ENCODE measurements around the gene USHBP1. TPM values are rescaled to one million over a fixed set of nuclear protein-coding genes. Genes with fewer than 3 reads are reported as not detected.

The USHBP1 gene
- polyA plus RNA-seq, 1 donor from 2014 or later = 0.59 TPM

DNA sequence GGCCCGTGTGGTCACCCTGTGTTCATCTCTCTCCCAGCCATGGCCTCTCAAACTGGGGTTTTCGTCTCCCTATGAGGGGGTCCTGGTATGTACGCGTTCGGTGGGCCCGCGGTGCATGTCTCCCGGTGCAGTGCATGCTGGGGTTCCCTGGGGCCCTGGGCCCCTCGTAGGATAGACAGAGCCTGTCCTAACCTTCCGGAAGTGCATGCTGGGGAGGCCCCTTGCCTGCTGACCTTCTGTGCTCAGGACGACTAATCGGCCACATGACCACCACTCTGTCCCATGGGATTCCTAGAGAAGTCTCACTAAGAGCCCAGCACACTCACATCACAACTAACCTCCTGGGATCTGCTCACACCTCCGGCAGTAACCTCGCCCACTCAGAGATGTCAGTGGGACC is 54.2 kb downstream of the USHBP1 start:
- Histone ChIP-seq H3K9me2 (ENCODE audit: insufficient read depth, low read length) (no peaks in the 10 kb centered on the region), H3K4me2 (ENCODE audit: low read length) (no peak overlapping the region), H3F3A (ENCODE audit: insufficient read depth, low read length, poor library complexity, severe bottlenecking) (no peaks in the 10 kb centered on the region), H3K4me3 (ENCODE audit: low read length) (no peak overlapping the region), H3K79me2 (replicated peaks; ENCODE audit: insufficient read depth, low read length) (no peaks in the 10 kb centered on the region), H3K27ac (ENCODE audit: low read length) (no peak overlapping the region), H3K36me3 (ENCODE audit: insufficient read depth, low read length) (no peaks in the 10 kb centered on the region), H2AFZ (ENCODE audit: low read depth, low read length) (no peak overlapping the region), H3K9me3 (ENCODE audit: low read length) (no peaks in the 10 kb centered on the region), H3K9ac (ENCODE audit: low read length) (no peak overlapping the region), H4K20me1 (ENCODE audit: insufficient read depth) (no peaks in the 10 kb centered on the region), H3K27me3 (ENCODE audit: insufficient read depth, low read depth, low read length) (no peaks in the 10 kb centered on the region)
- TF ChIP-seq TAF1 (IDR thresholded peaks at IDR 0.05; ENCODE audit: low read depth) (no peak), MXI1 (conservative IDR thresholded peaks at IDR 0.05; ENCODE audit: poor library complexity, severe bottlenecking) (no peak), POLR2AphosphoS5 (IDR thresholded peaks at IDR 0.05) (no peak), EP300 (conservative IDR thresholded peaks at IDR 0.05; ENCODE audit: poor library complexity, severe bottlenecking) (no peak), SMC3 (conservative IDR thresholded peaks at IDR 0.05; ENCODE audit: poor library complexity) (no peak), EZH2 (IDR thresholded peaks at IDR 0.05; ENCODE audit: borderline replicate concordance, insufficient read depth, low read length, poor library complexity, severe bottlenecking) (no peak), RAD21 (conservative IDR thresholded peaks at IDR 0.05) (no peak)
- TF ChIP-seq, protein P1, sequence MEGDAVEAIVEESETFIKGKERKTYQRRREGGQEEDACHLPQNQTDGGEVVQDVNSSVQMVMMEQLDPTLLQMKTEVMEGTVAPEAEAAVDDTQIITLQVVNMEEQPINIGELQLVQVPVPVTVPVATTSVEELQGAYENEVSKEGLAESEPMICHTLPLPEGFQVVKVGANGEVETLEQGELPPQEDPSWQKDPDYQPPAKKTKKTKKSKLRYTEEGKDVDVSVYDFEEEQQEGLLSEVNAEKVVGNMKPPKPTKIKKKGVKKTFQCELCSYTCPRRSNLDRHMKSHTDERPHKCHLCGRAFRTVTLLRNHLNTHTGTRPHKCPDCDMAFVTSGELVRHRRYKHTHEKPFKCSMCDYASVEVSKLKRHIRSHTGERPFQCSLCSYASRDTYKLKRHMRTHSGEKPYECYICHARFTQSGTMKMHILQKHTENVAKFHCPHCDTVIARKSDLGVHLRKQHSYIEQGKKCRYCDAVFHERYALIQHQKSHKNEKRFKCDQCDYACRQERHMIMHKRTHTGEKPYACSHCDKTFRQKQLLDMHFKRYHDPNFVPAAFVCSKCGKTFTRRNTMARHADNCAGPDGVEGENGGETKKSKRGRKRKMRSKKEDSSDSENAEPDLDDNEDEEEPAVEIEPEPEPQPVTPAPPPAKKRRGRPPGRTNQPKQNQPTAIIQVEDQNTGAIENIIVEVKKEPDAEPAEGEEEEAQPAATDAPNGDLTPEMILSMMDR (IDR thresholded peaks at IDR 0.05; ENCODE audit: poor library complexity, severe bottlenecking) = no peak
- TF ChIP-seq, protein P2, sequence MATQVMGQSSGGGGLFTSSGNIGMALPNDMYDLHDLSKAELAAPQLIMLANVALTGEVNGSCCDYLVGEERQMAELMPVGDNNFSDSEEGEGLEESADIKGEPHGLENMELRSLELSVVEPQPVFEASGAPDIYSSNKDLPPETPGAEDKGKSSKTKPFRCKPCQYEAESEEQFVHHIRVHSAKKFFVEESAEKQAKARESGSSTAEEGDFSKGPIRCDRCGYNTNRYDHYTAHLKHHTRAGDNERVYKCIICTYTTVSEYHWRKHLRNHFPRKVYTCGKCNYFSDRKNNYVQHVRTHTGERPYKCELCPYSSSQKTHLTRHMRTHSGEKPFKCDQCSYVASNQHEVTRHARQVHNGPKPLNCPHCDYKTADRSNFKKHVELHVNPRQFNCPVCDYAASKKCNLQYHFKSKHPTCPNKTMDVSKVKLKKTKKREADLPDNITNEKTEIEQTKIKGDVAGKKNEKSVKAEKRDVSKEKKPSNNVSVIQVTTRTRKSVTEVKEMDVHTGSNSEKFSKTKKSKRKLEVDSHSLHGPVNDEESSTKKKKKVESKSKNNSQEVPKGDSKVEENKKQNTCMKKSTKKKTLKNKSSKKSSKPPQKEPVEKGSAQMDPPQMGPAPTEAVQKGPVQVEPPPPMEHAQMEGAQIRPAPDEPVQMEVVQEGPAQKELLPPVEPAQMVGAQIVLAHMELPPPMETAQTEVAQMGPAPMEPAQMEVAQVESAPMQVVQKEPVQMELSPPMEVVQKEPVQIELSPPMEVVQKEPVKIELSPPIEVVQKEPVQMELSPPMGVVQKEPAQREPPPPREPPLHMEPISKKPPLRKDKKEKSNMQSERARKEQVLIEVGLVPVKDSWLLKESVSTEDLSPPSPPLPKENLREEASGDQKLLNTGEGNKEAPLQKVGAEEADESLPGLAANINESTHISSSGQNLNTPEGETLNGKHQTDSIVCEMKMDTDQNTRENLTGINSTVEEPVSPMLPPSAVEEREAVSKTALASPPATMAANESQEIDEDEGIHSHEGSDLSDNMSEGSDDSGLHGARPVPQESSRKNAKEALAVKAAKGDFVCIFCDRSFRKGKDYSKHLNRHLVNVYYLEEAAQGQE (IDR thresholded peaks at IDR 0.05; ENCODE audit: borderline replicate concordance) = no peak

DNA sequence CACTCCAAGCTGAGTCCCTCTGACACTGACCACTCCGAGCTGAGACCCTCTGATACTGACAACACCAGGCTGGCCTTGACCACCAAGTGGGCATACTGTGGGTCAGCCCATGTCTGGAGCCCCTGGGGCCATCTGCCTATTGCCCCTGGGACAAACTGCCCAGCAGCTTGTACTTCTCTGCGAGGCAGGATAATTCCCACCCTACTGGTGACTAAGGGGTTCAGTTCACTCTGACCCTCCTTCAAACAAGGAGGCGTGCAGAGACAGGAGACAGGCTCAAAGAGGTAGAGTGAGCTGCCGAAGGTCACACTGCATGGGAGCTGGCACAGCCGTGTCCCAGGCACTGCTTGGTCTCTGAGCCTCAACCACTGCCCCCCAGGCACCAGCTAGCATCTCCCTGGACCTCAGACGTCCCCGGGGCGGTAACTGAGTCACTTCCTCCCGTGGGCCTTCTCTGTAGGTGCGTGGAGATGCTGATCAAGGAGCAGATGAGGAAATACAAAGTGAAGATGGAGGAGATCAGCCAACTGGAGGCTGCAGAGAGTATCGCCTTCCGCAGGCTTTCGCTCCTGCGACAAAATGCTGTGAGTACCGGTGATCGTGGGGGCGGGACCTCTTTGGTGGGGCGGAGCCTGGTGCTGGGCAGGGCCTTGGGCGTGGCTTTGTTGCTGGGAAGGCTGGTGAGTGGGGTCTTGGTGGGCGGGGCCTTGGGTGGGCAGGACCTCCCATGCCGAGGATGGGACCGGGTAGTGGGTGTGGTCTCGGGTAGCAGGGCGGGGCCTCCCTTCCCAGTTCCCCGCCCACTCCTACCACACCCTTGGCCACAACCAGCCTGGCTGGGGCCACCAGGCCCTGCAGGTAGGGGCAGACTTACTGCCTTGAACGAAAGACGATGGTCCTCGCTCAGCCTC is 55.2 kb downstream of the USHBP1 start:
- Histone ChIP-seq H3K27me3 (ENCODE audit: insufficient read depth, low read depth, low read length) (no peaks in the 10 kb centered on the region), H3F3A (ENCODE audit: insufficient read depth, low read length, poor library complexity, severe bottlenecking) (no peaks in the 10 kb centered on the region), H3K27ac (ENCODE audit: low read length) (no peak overlapping the region), H3K9me3 (ENCODE audit: low read length) (no peaks in the 10 kb centered on the region), H3K36me3 (ENCODE audit: insufficient read depth, low read length) (no peaks in the 10 kb centered on the region), H3K4me3 (ENCODE audit: low read length) (no peak overlapping the region), H3K9ac (ENCODE audit: low read length) (no peak overlapping the region), H3K79me2 (replicated peaks; ENCODE audit: insufficient read depth, low read length) (no peaks in the 10 kb centered on the region), H3K9me2 (ENCODE audit: insufficient read depth, low read length) (no peaks in the 10 kb centered on the region), H4K20me1 (ENCODE audit: insufficient read depth) (no peaks in the 10 kb centered on the region), H2AFZ (ENCODE audit: low read depth, low read length) (no peak overlapping the region), H3K4me2 (ENCODE audit: low read length) (no peak overlapping the region)
- TF ChIP-seq EP300 (conservative IDR thresholded peaks at IDR 0.05; ENCODE audit: poor library complexity, severe bottlenecking) (no peak), TAF1 (IDR thresholded peaks at IDR 0.05; ENCODE audit: low read depth) (no peak), POLR2AphosphoS5 (IDR thresholded peaks at IDR 0.05) (no peak), MXI1 (conservative IDR thresholded peaks at IDR 0.05; ENCODE audit: poor library complexity, severe bottlenecking) (no peak), RAD21 (conservative IDR thresholded peaks at IDR 0.05) (no peak), SMC3 (conservative IDR thresholded peaks at IDR 0.05; ENCODE audit: poor library complexity) (no peak), EZH2 (IDR thresholded peaks at IDR 0.05; ENCODE audit: borderline replicate concordance, insufficient read depth, low read length, poor library complexity, severe bottlenecking) (no peak)
- TF ChIP-seq, protein P2 (IDR thresholded peaks at IDR 0.05; ENCODE audit: borderline replicate concordance) = no peak
- TF ChIP-seq, protein P1 (IDR thresholded peaks at IDR 0.05; ENCODE audit: poor library complexity, severe bottlenecking) = no peak
